EL (cell line): ENCODE results near the gene PPA2.
"Not testable (repeated sequence)": the region's sequence is repeated elsewhere in the genome, so short reads cannot be mapped to it uniquely, and the experiment has no call there.

ENCODE experiments used
- DNase-seq: peaks from one replicate; pipeline ENCODE4 v3.0.0-alpha.2; 2016

The PPA2 gene

GRCh38 chr4:105473324-105474098 lies at the start of gene PPA2:
TSS of gene PPA2 (minus strand) at chr4:105474062. CDS start at chr4:105474050, 12 bp downstream.
- DNase-seq, result peak; percentile 90

DNA sequence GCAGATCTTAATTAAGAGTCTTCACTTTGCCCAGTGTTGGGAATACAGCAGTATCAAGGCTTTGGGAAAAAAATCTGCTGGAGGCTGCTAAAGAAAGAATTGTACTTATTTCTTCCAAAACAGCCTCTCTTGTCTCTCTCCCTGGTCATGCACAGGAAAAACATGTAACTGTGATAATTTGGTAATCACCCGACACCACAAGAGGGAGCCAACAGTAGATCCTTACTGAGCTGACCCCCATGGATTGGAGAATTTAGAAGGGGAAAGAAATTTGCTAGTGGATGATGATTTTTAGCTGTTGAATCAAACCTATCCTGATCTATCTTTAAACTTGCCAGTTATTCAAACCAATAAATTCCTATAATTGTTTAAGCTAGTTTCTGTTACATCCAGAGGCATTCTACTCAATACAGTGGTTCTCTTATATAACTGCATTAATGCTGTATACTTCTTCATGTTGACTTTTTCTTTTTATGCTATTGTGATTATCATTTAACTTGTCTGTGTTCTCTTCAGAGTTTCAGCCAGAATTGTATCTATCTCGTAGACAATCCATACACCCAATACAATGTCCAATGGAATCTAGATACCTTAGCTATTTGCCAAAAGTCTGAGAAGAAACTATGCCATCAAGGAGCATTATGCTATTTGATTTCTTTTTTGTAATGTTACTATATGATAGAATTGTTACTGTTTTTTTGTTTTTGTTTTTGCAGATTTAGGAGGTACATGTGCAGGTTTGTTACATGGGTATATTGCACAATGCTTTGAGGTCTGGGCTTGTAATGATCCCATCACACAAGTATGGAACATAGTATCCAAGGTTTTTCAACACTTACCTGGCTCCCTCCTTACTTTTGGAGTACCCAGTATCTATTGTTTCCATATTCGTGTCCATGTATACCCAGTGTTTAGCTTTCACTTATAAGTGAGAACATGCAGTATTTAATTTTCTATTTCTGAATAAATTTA lies 47.2 kb upstream of the PPA2 start:
- peak; percentile 45 for DNase-seq

DNA sequence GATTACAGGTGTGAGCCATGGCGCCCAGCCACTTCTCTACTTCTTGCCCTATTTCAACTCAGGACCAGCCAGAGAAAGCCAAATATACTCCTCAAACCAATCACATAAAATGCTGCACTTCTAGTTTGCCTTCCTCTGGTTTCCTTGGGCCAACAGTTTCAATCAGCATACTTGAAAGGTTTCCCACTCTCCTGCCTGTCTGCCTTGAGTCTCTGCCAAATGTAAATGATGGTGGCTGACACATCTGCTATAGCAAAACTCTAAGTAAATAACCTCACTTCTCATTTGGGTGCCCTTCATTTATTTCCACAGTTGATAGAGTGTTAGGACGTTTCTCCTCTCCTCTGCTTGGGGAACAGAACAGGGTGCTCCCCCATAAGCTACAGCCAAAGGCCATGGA lies 36.4 kb upstream of the PPA2 start:
- no peak for DNase-seq

DNA sequence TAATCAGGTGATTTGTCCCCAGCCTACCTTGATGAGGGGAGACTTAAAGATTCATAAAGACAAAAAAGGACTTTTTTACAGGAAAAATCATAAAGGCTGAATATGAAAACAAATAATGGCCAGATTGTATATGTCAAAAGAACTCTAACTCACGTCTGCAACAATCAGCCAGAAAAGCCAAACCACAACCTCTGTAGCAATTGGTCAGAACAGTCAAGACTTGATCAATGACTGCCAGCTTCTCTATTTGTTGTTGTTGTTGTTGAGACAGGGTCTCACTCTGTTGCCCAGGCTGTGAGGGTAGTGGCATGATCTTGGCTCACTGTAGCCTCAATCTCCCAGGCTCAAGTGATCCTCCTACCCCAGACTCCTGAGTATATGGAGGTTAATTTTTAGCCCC lies 35.9 kb upstream of the PPA2 start:
- DNase-seq, result no peak

DNA sequence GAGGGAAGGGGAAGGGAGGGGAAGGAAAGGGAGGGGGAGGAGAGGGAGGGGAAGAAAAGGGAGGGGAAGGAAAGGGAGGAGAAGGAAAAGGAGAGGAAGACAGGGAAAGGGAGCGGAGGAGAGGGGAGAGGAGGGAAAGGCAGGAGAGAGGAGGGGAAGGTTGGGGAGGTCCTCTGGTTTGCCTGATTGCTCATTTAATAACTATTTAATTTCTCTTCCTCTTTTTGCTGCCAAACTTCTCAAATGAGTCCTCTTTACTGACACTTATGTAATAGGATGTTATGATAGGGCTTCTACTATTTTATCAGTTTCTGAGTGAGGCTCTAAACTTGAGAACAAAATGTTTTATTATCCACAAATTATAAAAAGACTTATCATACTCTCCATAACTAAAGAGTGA lies 35.4 kb upstream of the PPA2 start:
- DNase-seq, result no peak

GRCh38 chr4:105504744-105505143 lies 30.9 kb upstream of the PPA2 start:
- no peak for DNase-seq

- DNase-seq, result no peak
These were observed 29.6 kb upstream of the PPA2 start for GRCh38 chr4:105503484-105503883.

DNA sequence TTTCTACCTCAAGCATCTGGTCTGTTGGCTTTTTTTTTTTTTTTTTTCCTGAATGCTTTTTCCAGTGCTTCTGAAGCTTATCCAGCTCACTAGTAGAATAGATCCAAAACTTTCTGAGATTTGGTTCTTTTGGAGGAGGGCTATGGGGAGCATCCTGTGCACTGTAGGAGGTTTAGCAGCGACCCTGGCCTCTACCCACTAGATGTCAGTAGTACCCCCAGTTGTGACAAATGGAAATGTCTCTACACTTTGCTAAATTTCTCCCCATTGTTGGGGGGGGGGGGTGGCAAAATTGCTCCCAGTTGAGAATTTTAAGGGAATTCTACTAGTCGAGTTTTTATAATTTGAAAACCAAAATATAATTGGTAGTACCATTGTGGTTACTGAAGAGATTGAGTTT lies 23.0 kb upstream of the PPA2 start:
- DNase-seq, result no peak

GRCh38 chr4:105495667-105496066 lies 21.8 kb upstream of the PPA2 start:
- peak; percentile 19 for DNase-seq

DNA sequence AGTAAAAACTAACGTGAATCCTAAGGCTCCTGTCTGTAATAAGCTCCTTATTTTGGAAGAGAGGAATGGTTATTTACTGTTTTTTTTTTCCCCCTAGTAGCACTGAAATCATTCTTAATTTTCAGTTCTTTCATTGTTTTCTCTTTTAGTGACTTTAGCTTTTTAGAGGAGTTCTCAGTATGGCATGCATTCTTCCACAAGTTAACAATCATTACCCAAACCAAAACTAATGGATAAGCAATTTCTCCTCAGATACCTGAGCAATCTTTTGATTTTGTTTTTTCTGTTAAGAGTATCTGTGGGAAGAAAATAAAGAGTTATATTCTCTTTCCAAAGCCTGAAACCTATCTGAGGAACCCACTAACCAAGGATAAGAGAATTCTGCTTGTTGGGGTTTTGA lies 16.7 kb upstream of the PPA2 start:
- no peak for DNase-seq

DNA sequence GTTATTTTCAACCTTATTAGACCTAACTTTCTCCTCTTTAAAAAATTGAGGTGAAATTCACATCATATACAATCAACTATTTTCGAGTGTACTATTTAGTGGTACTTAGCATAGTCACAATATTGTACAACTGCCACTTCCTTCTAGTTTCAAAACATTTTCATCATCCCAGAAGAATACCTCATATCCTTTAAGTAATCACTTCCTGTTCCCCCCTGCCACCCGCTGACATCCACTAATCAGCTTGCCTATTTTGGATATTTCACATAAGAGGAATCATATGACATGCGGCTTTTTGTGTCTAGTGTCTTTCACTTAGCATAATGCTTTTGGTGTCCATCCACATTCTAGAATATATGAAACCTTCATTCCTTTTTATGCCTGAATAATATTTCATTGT lies 10.0 kb upstream of the PPA2 start:
- no peak for DNase-seq

DNA sequence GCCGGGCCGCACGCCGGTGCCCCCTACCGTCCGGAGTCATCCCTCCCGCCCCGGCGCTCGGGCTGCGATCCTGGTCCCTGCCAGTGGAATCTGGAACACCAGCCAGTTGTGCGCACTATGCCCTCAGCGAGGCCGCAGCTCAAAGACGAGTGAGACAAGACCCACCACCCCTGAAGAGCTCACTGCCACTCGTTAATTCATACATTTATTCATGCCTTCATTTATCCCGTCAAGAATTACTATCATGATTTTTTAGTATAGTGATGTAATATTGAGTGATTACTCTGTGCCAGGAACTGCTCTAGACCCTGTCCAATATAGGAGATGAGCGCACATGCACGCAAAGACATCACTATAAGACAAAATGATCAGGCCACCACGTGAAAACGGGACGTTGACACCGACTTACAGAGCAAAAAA lies 247 bp upstream of the PPA2 start:
- peak; percentile 84 for DNase-seq

GRCh38 chr4:105472871-105473323 lies 965 bp downstream of the PPA2 start:
- no peak for DNase-seq

- peak; percentile 74 for DNase-seq
These were observed 2.2 kb downstream of the PPA2 start for GRCh38 chr4:105471566-105472176.

DNA sequence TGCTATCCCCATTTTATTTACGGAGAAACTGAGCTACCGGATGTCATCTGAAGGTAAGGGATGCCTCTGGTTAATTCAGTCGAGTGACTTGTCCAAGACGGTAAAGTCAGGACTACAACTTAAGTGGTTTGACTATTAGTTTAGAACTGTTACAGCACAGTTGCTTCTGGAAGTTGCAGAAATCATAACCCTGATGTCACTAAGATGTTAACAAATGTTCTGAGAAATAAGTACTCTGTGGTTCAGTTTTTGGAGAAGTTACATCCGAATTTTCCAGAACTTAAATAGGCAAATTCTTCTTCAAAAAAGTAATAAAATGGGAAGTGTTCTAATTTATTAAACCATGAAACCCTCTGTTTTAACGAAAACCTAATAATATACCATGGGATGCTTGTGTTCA lies 3.1 kb downstream of the PPA2 start:
- no peak for DNase-seq

DNA sequence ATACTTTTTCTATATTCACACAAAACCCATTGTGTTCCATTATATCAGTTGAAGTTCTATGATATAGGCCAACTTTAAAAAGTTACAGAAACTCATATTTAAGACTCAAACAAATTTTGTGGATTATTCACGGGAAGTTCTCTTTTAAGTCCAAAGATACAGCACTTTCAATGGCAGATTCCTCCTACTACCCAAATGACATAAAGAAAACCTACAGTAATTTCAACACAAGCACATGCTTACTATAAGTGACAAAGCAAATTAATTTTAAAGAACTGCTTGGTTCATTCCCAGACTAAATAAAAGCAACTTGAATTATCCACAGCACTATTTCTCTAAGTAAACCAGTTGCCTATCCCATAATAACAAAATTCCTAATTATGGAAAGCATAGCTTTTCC lies 4.1 kb downstream of the PPA2 start:
- no peak for DNase-seq

- no peak for DNase-seq
These were observed 7.3 kb downstream of the PPA2 start for GRCh38 chr4:105466580-105466979.

DNA sequence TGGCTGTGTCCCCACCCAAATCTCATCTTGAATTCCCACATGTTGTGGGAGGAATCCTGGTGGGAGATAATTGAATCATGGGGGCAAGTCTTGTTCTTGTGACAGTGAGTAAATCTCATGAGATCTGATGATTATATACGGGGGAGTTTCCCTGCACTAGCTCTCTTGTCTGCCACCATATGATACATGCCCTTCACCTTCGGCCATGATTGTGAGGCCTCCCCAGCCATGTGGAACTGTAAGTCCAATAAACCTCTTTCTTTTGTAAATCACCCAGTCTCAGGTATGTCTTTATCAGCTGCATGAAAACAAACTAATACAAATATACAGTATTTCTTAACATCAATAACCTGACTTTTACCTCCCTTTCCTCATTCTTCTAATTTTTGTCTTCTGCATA lies 9.3 kb downstream of the PPA2 start:
- not testable (repeated sequence) for DNase-seq

- no peak for DNase-seq
These were observed 11.3 kb downstream of the PPA2 start for GRCh38 chr4:105462576-105462975.

- no peak for DNase-seq
These were observed 12.1 kb downstream of the PPA2 start for GRCh38 chr4:105461621-105462382.

GRCh38 chr4:105461221-105461620 lies 12.6 kb downstream of the PPA2 start:
- no peak for DNase-seq

DNA sequence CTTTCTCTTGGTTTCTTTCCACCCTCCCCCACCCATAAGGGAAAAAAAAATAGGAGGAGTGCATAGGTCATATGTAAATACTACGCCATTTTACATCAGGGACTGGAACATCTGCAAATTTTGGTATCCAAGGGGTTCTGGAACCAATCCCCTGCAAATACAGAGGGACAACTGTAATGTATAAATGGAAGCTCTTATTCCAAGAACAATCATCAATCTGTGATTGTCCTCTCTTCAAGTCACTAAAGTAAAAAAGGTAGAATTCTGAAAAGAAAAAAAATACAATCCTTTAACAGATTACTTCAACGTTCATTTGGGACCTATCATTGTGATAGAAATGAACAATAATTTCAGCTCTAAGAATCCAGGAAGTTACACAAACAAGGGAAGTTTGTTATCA lies 13.6 kb downstream of the PPA2 start:
- DNase-seq, result no peak

DNA sequence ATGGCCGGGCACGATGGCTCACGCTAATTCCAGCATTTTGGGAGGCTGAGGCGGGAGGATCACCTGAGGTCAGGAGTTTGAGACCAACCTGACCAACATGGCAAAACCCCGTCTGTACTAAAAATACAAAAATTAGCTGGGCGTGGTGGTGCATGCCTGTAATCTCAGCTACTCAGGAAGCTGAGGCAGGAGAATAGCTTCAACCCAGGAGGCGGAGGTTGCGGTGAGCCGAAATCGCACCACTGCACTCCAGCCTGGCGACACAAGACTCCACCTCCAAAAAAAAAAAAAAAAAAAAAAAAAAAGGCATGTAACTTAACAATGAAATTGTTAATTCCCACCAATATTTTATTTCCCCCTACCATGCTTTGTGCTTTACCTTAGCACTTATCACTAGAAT lies 15.3 kb downstream of the PPA2 start:
- DNase-seq, result not testable (repeated sequence)
